ENCODE data around the gene TBCA. TPM values are rescaled to one million over a fixed set of nuclear protein-coding genes. Genes with fewer than 3 reads are reported as not detected.

The TBCA gene
- total and polyA plus RNA-seq, 2 donors (not counting 3 experiments of a cell fraction or from before 2014, with no cell fraction given) = 48.2 to 206 TPM

DNA sequence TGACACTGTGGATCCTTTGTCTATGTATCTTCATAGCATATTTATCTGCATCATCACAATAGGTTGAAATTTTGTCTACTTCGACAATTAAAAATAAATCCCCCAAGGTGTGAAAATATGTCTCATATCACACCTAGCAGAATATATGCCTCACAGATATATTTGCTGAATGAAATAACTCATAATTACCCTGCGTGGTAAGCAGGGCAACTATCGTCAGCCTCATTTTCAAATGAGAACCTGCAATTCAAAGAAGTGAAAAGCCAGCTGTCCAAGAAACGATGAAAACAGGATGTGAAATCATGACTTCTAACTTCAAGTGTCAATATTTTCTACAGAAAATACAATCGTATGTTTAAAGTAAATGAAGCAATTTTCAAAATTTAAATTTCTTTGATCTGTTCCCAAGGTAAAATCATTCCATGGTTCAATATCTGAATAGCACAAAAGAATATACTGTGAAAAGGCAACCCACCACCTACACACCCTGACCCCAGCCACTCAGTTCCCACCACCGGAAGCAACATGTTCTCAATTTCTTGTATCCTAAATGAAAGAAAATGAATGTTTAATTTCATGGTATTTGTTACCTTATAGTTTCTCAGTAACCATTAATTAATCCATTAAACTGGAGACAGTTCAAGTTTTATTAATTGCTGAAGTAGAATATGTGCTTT lies 57.1 kb downstream of the TBCA start:
- CTCF ChIA-PET = no interaction called here
- POLR2A ChIA-PET = no interaction called here
- Histone ChIP-seq H3K27ac (ENCODE audit: insufficient read depth, low read depth, low read length) (no peak overlapping the region), H3K27me3 (ENCODE audit: control insufficient read depth in 2 of 2, insufficient read depth in 2 of 2, low read length in 2 of 2) (no peaks in the 10 kb centered on the region), H3K36me3 (ENCODE audit: control insufficient read depth in 2 of 2, extremely low read depth in 1 of 2, insufficient read depth in 2 of 2, low read length in 2 of 2) (no peaks in the 10 kb centered on the region), H3K79me2 (ENCODE audit: control insufficient read depth, insufficient read depth, low read length) (peaks cover 58% of the 10 kb centered on the region), H3K4me1 (ENCODE audit: control insufficient read depth, extremely low read depth, insufficient read depth, low read length) (no peaks in the 10 kb centered on the region), H3K4me3 (replicated peaks in 1 of 3; ENCODE audit: insufficient read depth in 1 of 3, low read depth in 1 of 3, low read length in 3 of 3) (no peak overlapping the region), H3K9me3 (replicated peaks; ENCODE audit: control insufficient read depth, insufficient read depth, low read length) (no peaks in the 10 kb centered on the region), H2AFZ (ENCODE audit: low read depth, low read length) (no peak overlapping the region), H3K4me2 (ENCODE audit: insufficient read depth, low read length) (no peak overlapping the region), H4K20me1 (replicated peaks; ENCODE audit: control insufficient read depth, extremely low read depth, insufficient read depth, low read length) (peaks cover 2% of the 10 kb centered on the region), H3K9ac (replicated peaks; ENCODE audit: extremely low read depth, insufficient read depth, low read length) (no peak overlapping the region), H3K9me1 (replicated peaks; ENCODE audit: control insufficient read depth, extremely low read depth, insufficient read depth, low read length) (no peaks in the 10 kb centered on the region)
- no TSS peak for BruUV-seq (replicated peaks)
- dilution Hi-C loops (cut with MboI; ENCODE audit: extremely low pct_ligation_motif_present, low sequenced_read_pairs) (no loop called here), intact Hi-C loops (cut with micrococcal nuclease) (no loop called here)
- DNase-seq (ENCODE audit: low read depth, low spot score) (no peak), FAIRE-seq (no peak)
- TF ChIP-seq FOS (IDR thresholded peaks at IDR 0.05; ENCODE audit: borderline replicate concordance, insufficient read depth, low read length) (no peak), POLR2A (IDR thresholded peaks at IDR 0.05; ENCODE audit: low read depth, low read length) (no peak), MYC (IDR thresholded peaks at IDR 0.05; ENCODE audit: low read depth, low read length) (no peak), JUN (IDR thresholded peaks at IDR 0.05; ENCODE audit: borderline replicate concordance, insufficient read depth, insufficient read length, low read depth) (no peak), POLR2AphosphoS5 (IDR thresholded peaks at IDR 0.05; ENCODE audit: insufficient read depth, low read depth, low read length) (no peak), GATA2 (IDR thresholded peaks at IDR 0.05; ENCODE audit: insufficient read depth, insufficient read length, low read depth, low read length) (no peak), EZH2 (IDR thresholded peaks at IDR 0.05; ENCODE audit: borderline replicate concordance, low read depth, low read length, severe bottlenecking) (no peak)
- TF ChIP-seq, protein P1, sequence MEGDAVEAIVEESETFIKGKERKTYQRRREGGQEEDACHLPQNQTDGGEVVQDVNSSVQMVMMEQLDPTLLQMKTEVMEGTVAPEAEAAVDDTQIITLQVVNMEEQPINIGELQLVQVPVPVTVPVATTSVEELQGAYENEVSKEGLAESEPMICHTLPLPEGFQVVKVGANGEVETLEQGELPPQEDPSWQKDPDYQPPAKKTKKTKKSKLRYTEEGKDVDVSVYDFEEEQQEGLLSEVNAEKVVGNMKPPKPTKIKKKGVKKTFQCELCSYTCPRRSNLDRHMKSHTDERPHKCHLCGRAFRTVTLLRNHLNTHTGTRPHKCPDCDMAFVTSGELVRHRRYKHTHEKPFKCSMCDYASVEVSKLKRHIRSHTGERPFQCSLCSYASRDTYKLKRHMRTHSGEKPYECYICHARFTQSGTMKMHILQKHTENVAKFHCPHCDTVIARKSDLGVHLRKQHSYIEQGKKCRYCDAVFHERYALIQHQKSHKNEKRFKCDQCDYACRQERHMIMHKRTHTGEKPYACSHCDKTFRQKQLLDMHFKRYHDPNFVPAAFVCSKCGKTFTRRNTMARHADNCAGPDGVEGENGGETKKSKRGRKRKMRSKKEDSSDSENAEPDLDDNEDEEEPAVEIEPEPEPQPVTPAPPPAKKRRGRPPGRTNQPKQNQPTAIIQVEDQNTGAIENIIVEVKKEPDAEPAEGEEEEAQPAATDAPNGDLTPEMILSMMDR (IDR thresholded peaks at IDR 0.05; ENCODE audit: extremely low read depth in 1 of 2, insufficient read depth in 1 of 2, low read depth in 1 of 2, low read length in 2 of 2) = no peak
- TF ChIP-seq, protein P2, sequence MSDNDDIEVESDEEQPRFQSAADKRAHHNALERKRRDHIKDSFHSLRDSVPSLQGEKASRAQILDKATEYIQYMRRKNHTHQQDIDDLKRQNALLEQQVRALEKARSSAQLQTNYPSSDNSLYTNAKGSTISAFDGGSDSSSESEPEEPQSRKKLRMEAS (IDR thresholded peaks at IDR 0.05; ENCODE audit: insufficient read depth, insufficient read length) = no peak

Data from endothelial cell of umbilical vein (primary cell).